H9 (cell line): ENCODE measurements around the gene TBX3. TPM values are rescaled to one million over a fixed set of nuclear protein-coding genes. Genes with fewer than 3 reads are reported as not detected.
A peak's percentile ranks its signal among the peaks of the same experiment; 100 is the strongest.

Experiments used
- DNase-seq: peaks from one replicate; pipeline ENCODE4 v3.0.0-alpha.2; 2017
- H2AFZ ChIP-seq: one replicate; pipeline ENCODE4 v1.6.1; 2013; ENCODE audit warnings: mild to moderate bottlenecking, low read length, control low read depth, moderate library complexity
- H2AK5ac ChIP-seq: 2 replicates; pipeline ENCODE4 v1.6.1; 2013; ENCODE audit warnings: low read length, control low read depth, mixed read lengths; ENCODE audit not compliant: insufficient read length
- H2BK120ac ChIP-seq: one replicate; pipeline ENCODE4 v1.6.1; 2013; ENCODE audit warnings: low read depth, mild to moderate bottlenecking, low read length, control low read depth, inconsistent platforms; ENCODE audit not compliant: poor library complexity, severe bottlenecking
- H2BK12ac ChIP-seq: 2 replicates; pipeline ENCODE4 v1.6.1; 2013; ENCODE audit warnings: low read length, control low read depth, mixed read lengths, low read depth; ENCODE audit not compliant: insufficient read length
- H2BK15ac ChIP-seq: 2 replicates; pipeline ENCODE4 v1.6.1; 2013; ENCODE audit warnings: low read depth, low read length, control low read depth
- H2BK20ac ChIP-seq: one replicate; pipeline ENCODE4 v1.6.1; 2013; ENCODE audit warnings: low read depth, mild to moderate bottlenecking, low read length, control low read depth, inconsistent platforms; ENCODE audit not compliant: poor library complexity, severe bottlenecking
- H2BK5ac ChIP-seq: 2 replicates; pipeline ENCODE4 v1.6.1; 2013; ENCODE audit warnings: low read length, control low read depth, mixed read lengths; ENCODE audit not compliant: insufficient read length
- H3K14ac ChIP-seq: 2 replicates; pipeline ENCODE4 v1.6.1; 2013; ENCODE audit warnings: low read length, control low read depth; ENCODE audit not compliant: insufficient read depth
- H3K18ac ChIP-seq: 2 replicates; pipeline ENCODE4 v1.6.1; 2013; ENCODE audit warnings: low read depth, mild to moderate bottlenecking, mixed read lengths, low read length, control low read depth; ENCODE audit not compliant: insufficient read length
- H3K23ac ChIP-seq: 2 replicates; pipeline ENCODE4 v1.6.1; 2013; ENCODE audit warnings: low read length, control low read depth, mixed read lengths, low read depth; ENCODE audit not compliant: insufficient read length
- H3K23me2 ChIP-seq: 2 replicates; pipeline ENCODE4 v1.6.1; 2013; ENCODE audit warnings: low read depth, mild to moderate bottlenecking, mixed read lengths, low read length, control low read depth; ENCODE audit not compliant: insufficient read length, poor library complexity, severe bottlenecking
- H3K27ac ChIP-seq: 2 replicates; pipeline ENCODE4 v1.5.1; 2013; ENCODE audit warnings: low read length, control low read depth, mixed read lengths, low read depth; ENCODE audit not compliant: insufficient read length
- H3K27me3 ChIP-seq: 2 replicates; pipeline ENCODE4 v1.6.1; 2013; ENCODE audit warnings: low read length, control low read depth, inconsistent platforms; ENCODE audit not compliant: insufficient read depth
- H3K4ac ChIP-seq: 2 replicates; pipeline ENCODE4 v1.6.1; 2013; ENCODE audit warnings: low read depth, mild to moderate bottlenecking, control low read depth, inconsistent platforms, low read length, moderate library complexity
- H3K4me1 ChIP-seq: 2 replicates; pipeline ENCODE4 v1.6.1; 2013; ENCODE audit warnings: low read length, control low read depth, inconsistent platforms; ENCODE audit not compliant: insufficient read depth
- H3K4me2 ChIP-seq: 2 replicates; pipeline ENCODE4 v1.6.1; 2013; ENCODE audit warnings: low read length, control low read depth, mixed read lengths; ENCODE audit not compliant: insufficient read length, insufficient read depth
- H3K56ac ChIP-seq: 2 replicates; pipeline ENCODE4 v1.6.1; 2013; ENCODE audit warnings: low read depth, mild to moderate bottlenecking, mixed read lengths, low read length, control low read depth; ENCODE audit not compliant: insufficient read length
- H3K79me1 ChIP-seq: 2 replicates; pipeline ENCODE4 v1.6.1; 2013; ENCODE audit warnings: low read depth, mild to moderate bottlenecking, moderate library complexity, low read length, control low read depth, inconsistent platforms; ENCODE audit not compliant: insufficient read depth, poor library complexity, severe bottlenecking
- H3K79me2 ChIP-seq: 2 replicates; pipeline ENCODE4 v1.6.1; 2013; ENCODE audit warnings: low read length, control low read depth, inconsistent platforms; ENCODE audit not compliant: insufficient read depth
- H3K9ac ChIP-seq: 2 replicates; pipeline ENCODE4 v1.6.1; 2013; ENCODE audit warnings: low read length, control low read depth, mixed read lengths; ENCODE audit not compliant: insufficient read length; ENCODE audit errors: extremely low read depth
- H3K9me3 ChIP-seq: one replicate; pipeline ENCODE4 v1.6.1; 2013; ENCODE audit warnings: low read depth, low read length, inconsistent platforms; ENCODE audit not compliant: control insufficient read depth
- H3T11ph ChIP-seq: one replicate; pipeline ENCODE4 v1.6.1; 2013; ENCODE audit warnings: mild to moderate bottlenecking, low read length, control low read depth, inconsistent platforms
- H4K20me1 ChIP-seq: one replicate; pipeline ENCODE4 v1.6.1; 2013; ENCODE audit not compliant: control insufficient read depth, insufficient read length, insufficient read depth
- H4K5ac ChIP-seq: 2 replicates; pipeline ENCODE4 v1.6.1; 2013; ENCODE audit warnings: low read depth, mild to moderate bottlenecking, mixed read lengths, low read length, control low read depth; ENCODE audit not compliant: insufficient read length
- H4K8ac ChIP-seq: replicated peaks from 2 replicates; pipeline ENCODE4 v1.6.1; 2013; ENCODE audit warnings: low read length, control low read depth, mixed read lengths, low read depth; ENCODE audit not compliant: insufficient read length
- H4K91ac ChIP-seq: 2 replicates; pipeline ENCODE4 v1.6.1; 2013; ENCODE audit warnings: low read depth, mild to moderate bottlenecking, moderate library complexity, mixed read lengths, low read length, control low read depth; ENCODE audit not compliant: insufficient read length
- H3K27ac Mint-ChIP-seq, 3 experiments: 2 replicates in 2 of 3; 3 replicates in 1 of 3; pipeline ENCODE4 v1.8.0; 2020 to 2021; ENCODE audit warnings: mixed read lengths in 3 of 3, mild to moderate bottlenecking in 1 of 3, moderate library complexity in 1 of 3
- H3K27me3 Mint-ChIP-seq: 2 replicates; pipeline ENCODE4 v1.8.0; 2021; ENCODE audit warnings: low read depth, mild to moderate bottlenecking, moderate library complexity, mixed read lengths
- H3K36me3 Mint-ChIP-seq, 3 experiments: 2 replicates in 2 of 3; 3 replicates in 1 of 3; pipeline ENCODE4 v1.8.0; 2020 to 2021; ENCODE audit warnings: low read depth in 3 of 3, mixed read lengths in 3 of 3; ENCODE audit not compliant: insufficient read depth in 1 of 3
- H3K4me1 Mint-ChIP-seq, 2 experiments: 2 replicates each; pipeline ENCODE4 v1.8.0; 2020; ENCODE audit warnings: mixed read lengths in 2 of 2
- H3K4me3 Mint-ChIP-seq, 2 experiments: 2 replicates in 1 of 2; 3 replicates in 1 of 2; pipeline ENCODE4 v1.8.0; 2020 to 2021; ENCODE audit warnings: mild to moderate bottlenecking in 2 of 2, mixed read lengths in 2 of 2, moderate library complexity in 1 of 2
- H3K9me3 Mint-ChIP-seq, 2 experiments: 2 replicates in 1 of 2; 3 replicates in 1 of 2; pipeline ENCODE4 v1.8.0; 2020; ENCODE audit warnings: mild to moderate bottlenecking in 2 of 2, mixed read lengths in 2 of 2, moderate library complexity in 1 of 2
- WGBS: extraction: QIAGEN DNeasy Blood & Tissue Kit; methylation state at CpG from one replicate; pipeline ENCODE4 v1.1.7; 2013; ENCODE audit warnings: missing lambda C conversion rate, low lambda C conversion rate, mixed read lengths; ENCODE audit not compliant: insufficient read length; ENCODE audit errors: extremely low coverage; 5-methylcytosine and 5-hydroxymethylcytosine counted together
- total RNA-seq: library from RNA; stranded (reverse); gene quantifications from 2 replicates; pipeline ENCODE4 v1.2.1, GENCODE V29; 2021
- TF ChIP-seq, protein P1 (sequence below): fragments of 200-600 bp; sonication (generic); conservative IDR thresholded peaks from 3 replicates; pipeline ENCODE4 v1.8.0; 2021; ENCODE audit warnings: antibody characterized with exemption, mild to moderate bottlenecking

The TBX3 gene
- total RNA-seq, 1 experiment from 2014 or later, result 0.04 TPM

GRCh38 chr12:114668886-114669288 lies 15.1 kb downstream of the TBX3 start:
- Histone ChIP-seq H3K14ac (no peak overlapping the region), H2AK5ac (no peak overlapping the region), H4K8ac (no peak overlapping the region), H3K27me3 (peaks cover 86% of the 10 kb centered on the region), H3K56ac (no peak overlapping the region), H4K91ac (no peak overlapping the region), H3K79me1 (no peaks in the 10 kb centered on the region), H3K4me2 (peak overlapping the region; percentile 56), H2BK20ac (no peak overlapping the region), H3K4ac (no peak overlapping the region), H3K4me1 (0 out of 2 replicates have a peak, but pooled peaks cover 6% of the 10 kb centered on the region), H2BK12ac (no peak overlapping the region), H3K79me2 (no peaks in the 10 kb centered on the region), H3K9me3 (no peaks in the 10 kb centered on the region), H3K23me2 (peaks cover 22% of the 10 kb centered on the region), H3K9ac (no peak overlapping the region), H3K18ac (no peak overlapping the region), H4K20me1 (no peaks in the 10 kb centered on the region), H3K23ac (no peak overlapping the region), H2BK5ac (no peak overlapping the region), H4K5ac (no peak overlapping the region), H3T11ph (no peak overlapping the region), H2BK120ac (no peak overlapping the region), H3K27ac (no peak overlapping the region), H2BK15ac (no peak overlapping the region), H2AFZ (no peak overlapping the region)
- no peak overlapping the region for H3K27ac Mint-ChIP-seq
- H3K27me3 Mint-ChIP-seq, result peaks cover 100% of the 10 kb centered on the region
- H3K36me3 Mint-ChIP-seq, result no peaks in the 10 kb centered on the region; a peak in 1 of 7 replicates
- TF ChIP-seq, protein P1, sequence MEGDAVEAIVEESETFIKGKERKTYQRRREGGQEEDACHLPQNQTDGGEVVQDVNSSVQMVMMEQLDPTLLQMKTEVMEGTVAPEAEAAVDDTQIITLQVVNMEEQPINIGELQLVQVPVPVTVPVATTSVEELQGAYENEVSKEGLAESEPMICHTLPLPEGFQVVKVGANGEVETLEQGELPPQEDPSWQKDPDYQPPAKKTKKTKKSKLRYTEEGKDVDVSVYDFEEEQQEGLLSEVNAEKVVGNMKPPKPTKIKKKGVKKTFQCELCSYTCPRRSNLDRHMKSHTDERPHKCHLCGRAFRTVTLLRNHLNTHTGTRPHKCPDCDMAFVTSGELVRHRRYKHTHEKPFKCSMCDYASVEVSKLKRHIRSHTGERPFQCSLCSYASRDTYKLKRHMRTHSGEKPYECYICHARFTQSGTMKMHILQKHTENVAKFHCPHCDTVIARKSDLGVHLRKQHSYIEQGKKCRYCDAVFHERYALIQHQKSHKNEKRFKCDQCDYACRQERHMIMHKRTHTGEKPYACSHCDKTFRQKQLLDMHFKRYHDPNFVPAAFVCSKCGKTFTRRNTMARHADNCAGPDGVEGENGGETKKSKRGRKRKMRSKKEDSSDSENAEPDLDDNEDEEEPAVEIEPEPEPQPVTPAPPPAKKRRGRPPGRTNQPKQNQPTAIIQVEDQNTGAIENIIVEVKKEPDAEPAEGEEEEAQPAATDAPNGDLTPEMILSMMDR, result no peak
- WGBS, result no CpG with 5 or more reads among the region's 20 CpGs
- H3K4me1 Mint-ChIP-seq, result peaks cover 28 to 73% of the 10 kb centered on the region in 2 experiments
- DNase-seq, result no peak
- H3K9me3 Mint-ChIP-seq, result peaks cover 0 to 7% of the 10 kb centered on the region in 2 experiments; a peak in 1 of 5 replicates
- peak overlapping the region in 1 of 2 experiments; percentile 56; a peak in 2 of 5 replicates for H3K4me3 Mint-ChIP-seq
